GM19324 (cell line): ENCODE results near the gene C1orf50.
"Not testable (repeated sequence)": the region's sequence is repeated elsewhere in the genome, so short reads cannot be mapped to it uniquely, and the experiment has no call there.

Experiments used
- ATAC-seq: cut with Tn5 transposase; IDR thresholded peaks from one replicate; pipeline ENCODE4 v1.9.1; 2021; ENCODE audit warnings: mild to moderate bottlenecking, moderate library complexity; ENCODE audit not compliant: unreplicated experiment, low FRiP score

The C1orf50 gene

GRCh38 chr1:42739753-42740700 is 27.0 kb upstream of the C1orf50 start, which contains the start of gene CLDN19:
Gene CLDN19 (minus strand): TSS chr1:42740236. CDS start chr1:42740063, 173 bp downstream.
- no peak for ATAC-seq

GRCh38 chr1:42740851-42741580 is 26.0 kb upstream of the C1orf50 start:
- ATAC-seq: no peak

- ATAC-seq: no peak
Observed at GRCh38 chr1:42741706-42742105, 25.3 kb upstream of the C1orf50 start.

GRCh38 chr1:42742141-42742540 is 24.9 kb upstream of the C1orf50 start:
- no peak for ATAC-seq

GRCh38 chr1:42742617-42743316 is 24.3 kb upstream of the C1orf50 start:
- no peak for ATAC-seq

- ATAC-seq: no peak
Observed at GRCh38 chr1:42743317-42744147, 23.5 kb upstream of the C1orf50 start.

GRCh38 chr1:42744148-42744413 is 23.0 kb upstream of the C1orf50 start:
- no peak for ATAC-seq

GRCh38 chr1:42745851-42746250 is 21.2 kb upstream of the C1orf50 start:
- ATAC-seq: no peak

- no peak for ATAC-seq
Observed at GRCh38 chr1:42746436-42747105, 20.5 kb upstream of the C1orf50 start.

GRCh38 chr1:42747125-42747524 is 19.9 kb upstream of the C1orf50 start:
- ATAC-seq: no peak

- no peak for ATAC-seq
Observed at GRCh38 chr1:42748021-42748420, 19.0 kb upstream of the C1orf50 start.

- no peak for ATAC-seq
Observed at GRCh38 chr1:42748461-42749410, 18.3 kb upstream of the C1orf50 start.

GRCh38 chr1:42750041-42750440 is 17.0 kb upstream of the C1orf50 start:
- no peak for ATAC-seq

- ATAC-seq: not testable (repeated sequence)
Observed at GRCh38 chr1:42751511-42752070, 15.5 kb upstream of the C1orf50 start.

GRCh38 chr1:42752284-42752683 is 14.8 kb upstream of the C1orf50 start:
- no peak for ATAC-seq

GRCh38 chr1:42753070-42753469 is 14.0 kb upstream of the C1orf50 start:
- ATAC-seq: no peak

GRCh38 chr1:42756956-42757891 is 9.8 kb upstream of the C1orf50 start:
- ATAC-seq: no peak
